Measurements from ENCODE around the gene GABRR1.

Gene GABRR1

DNA sequence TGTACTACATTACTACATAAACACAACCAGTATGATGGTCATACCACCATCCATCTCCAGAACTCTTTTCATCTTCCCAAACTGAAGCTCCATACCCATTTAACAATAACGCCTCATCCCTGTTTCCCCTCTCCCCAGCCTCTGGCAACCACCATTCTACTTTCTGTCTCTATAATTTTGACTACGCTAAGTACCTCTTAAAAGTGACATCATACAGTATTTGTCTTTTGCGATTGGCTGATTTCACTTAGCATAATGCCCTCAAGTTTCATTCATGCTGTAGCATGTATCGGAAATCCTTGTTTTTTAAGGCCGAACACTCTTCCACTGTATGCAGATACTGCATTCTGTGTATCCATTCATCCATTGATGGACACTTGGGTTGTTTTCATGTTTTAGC, 29.7 kb downstream of the GABRR1 start:
- H4K8ac ChIP-seq (ENCODE audit: low read depth, low read length) = no peak overlapping the region
- no peak overlapping the region for H3K18ac ChIP-seq (ENCODE audit: low read length)
- no peaks in the 10 kb centered on the region for H3K27me3 ChIP-seq (ENCODE audit: control insufficient read depth in 3 of 3, insufficient read depth in 3 of 3, low read depth in 1 of 3, low read length in 3 of 3)
- no peak overlapping the region for H2BK15ac ChIP-seq (ENCODE audit: low read length)
- no peak overlapping the region for H4K91ac ChIP-seq (ENCODE audit: low read depth, low read length, poor library complexity)
- no peak overlapping the region for H2BK5ac ChIP-seq (ENCODE audit: low read length)
- no peak overlapping the region for H3K14ac ChIP-seq (ENCODE audit: low read length)
- H3K36me3 ChIP-seq (replicated peaks in 1 of 2; ENCODE audit: control insufficient read depth in 2 of 2, insufficient read depth in 2 of 2, low read length in 2 of 2) = no peaks in the 10 kb centered on the region
- no peak overlapping the region for H3K9ac ChIP-seq (ENCODE audit: low read depth, low read length, poor library complexity)
- no peak overlapping the region for H3K27ac ChIP-seq (replicated peaks; ENCODE audit: low read length)
- H2AFZ ChIP-seq (ENCODE audit: low read length) = no peak overlapping the region
- H3K4ac ChIP-seq (ENCODE audit: low read length) = no peak overlapping the region
- H2AK5ac ChIP-seq (ENCODE audit: low read depth, low read length) = no peak overlapping the region
- H3K4me2 ChIP-seq (ENCODE audit: insufficient read depth, low read length, poor library complexity, severe bottlenecking) = no peak overlapping the region
- H3K4me1 ChIP-seq (ENCODE audit: control insufficient read depth in 2 of 2, insufficient read depth in 1 of 2, low read depth in 1 of 2, low read length in 2 of 2) = peaks cover 8 to 11% of the 10 kb centered on the region in 2 donors
- no CpG with 5 or more reads among the region's 5 CpGs for WGBS, 2 donors (ENCODE audit: extremely low coverage in 2 of 2, insufficient read length in 2 of 2, insufficient replicate concordance in 1 of 2)
- H3K23ac ChIP-seq (ENCODE audit: low read depth, low read length, poor library complexity) = no peak overlapping the region
- no peaks in the 10 kb centered on the region for H3K9me3 ChIP-seq (replicated peaks in 1 of 2; ENCODE audit: control insufficient read depth in 2 of 2, insufficient read depth in 1 of 2, low read depth in 1 of 2, low read length in 2 of 2)
- no peak overlapping the region for H3K4me3 ChIP-seq (ENCODE audit: low read length in 2 of 2)
- no peak overlapping the region for H2BK120ac ChIP-seq (ENCODE audit: low read depth, low read length)
- no peaks in the 10 kb centered on the region for H3K79me1 ChIP-seq (ENCODE audit: low read depth, low read length)
- H2BK12ac ChIP-seq (ENCODE audit: low read length) = no peak overlapping the region
- DNase-seq (ENCODE audit: low spot score) = no peak

DNA sequence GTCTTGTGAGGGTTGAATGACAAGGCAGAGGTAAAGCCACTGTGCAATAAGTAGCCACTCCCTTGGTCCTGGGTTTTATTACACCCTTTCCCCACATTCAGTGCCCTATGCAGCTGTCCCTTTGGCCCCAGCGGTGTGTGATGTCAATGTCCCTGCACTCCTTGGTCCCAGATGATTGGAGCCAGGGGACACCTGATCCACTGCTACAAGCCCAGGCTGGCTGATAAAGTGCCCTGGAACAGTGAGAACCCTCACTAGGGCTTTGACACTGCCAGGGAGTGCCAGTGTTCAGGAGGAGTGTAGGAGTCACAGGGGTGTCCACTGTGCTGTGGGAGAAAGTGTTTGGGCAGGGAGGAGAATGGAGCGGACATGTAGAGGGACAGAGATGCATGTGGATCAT, 30.4 kb downstream of the GABRR1 start:
- peaks cover 8 to 11% of the 10 kb centered on the region in 2 donors for H3K4me1 ChIP-seq (ENCODE audit: control insufficient read depth in 2 of 2, insufficient read depth in 1 of 2, low read depth in 1 of 2, low read length in 2 of 2)
- no peak overlapping the region for H2BK15ac ChIP-seq (ENCODE audit: low read length)
- no peak overlapping the region for H3K23ac ChIP-seq (ENCODE audit: low read depth, low read length, poor library complexity)
- H3K4me3 ChIP-seq (ENCODE audit: low read length in 2 of 2) = no peak overlapping the region
- H2BK5ac ChIP-seq (ENCODE audit: low read length) = no peak overlapping the region
- no peak overlapping the region for H3K27ac ChIP-seq (replicated peaks; ENCODE audit: low read length)
- H3K14ac ChIP-seq (ENCODE audit: low read length) = no peak overlapping the region
- H3K4ac ChIP-seq (ENCODE audit: low read length) = no peak overlapping the region
- no peak overlapping the region for H3K9ac ChIP-seq (ENCODE audit: low read depth, low read length, poor library complexity)
- H3K36me3 ChIP-seq (replicated peaks in 1 of 2; ENCODE audit: control insufficient read depth in 2 of 2, insufficient read depth in 2 of 2, low read length in 2 of 2) = no peaks in the 10 kb centered on the region
- no peak overlapping the region for H3K4me2 ChIP-seq (ENCODE audit: insufficient read depth, low read length, poor library complexity, severe bottlenecking)
- WGBS, 2 donors (ENCODE audit: extremely low coverage in 2 of 2, insufficient read length in 2 of 2, insufficient replicate concordance in 1 of 2) = no CpG with 5 or more reads among the region's 2 CpGs
- no peak overlapping the region for H2BK12ac ChIP-seq (ENCODE audit: low read length)
- peaks cover 0 to under 1% (median 0%) of the 10 kb centered on the region in 3 experiments for H3K27me3 ChIP-seq (ENCODE audit: control insufficient read depth in 3 of 3, insufficient read depth in 3 of 3, low read depth in 1 of 3, low read length in 3 of 3)
- no peak overlapping the region for H2AK5ac ChIP-seq (ENCODE audit: low read depth, low read length)
- H3K9me3 ChIP-seq (replicated peaks in 1 of 2; ENCODE audit: control insufficient read depth in 2 of 2, insufficient read depth in 1 of 2, low read depth in 1 of 2, low read length in 2 of 2) = no peaks in the 10 kb centered on the region
- H2BK120ac ChIP-seq (ENCODE audit: low read depth, low read length) = no peak overlapping the region
- H2AFZ ChIP-seq (ENCODE audit: low read length) = no peak overlapping the region
- no peaks in the 10 kb centered on the region for H3K79me1 ChIP-seq (ENCODE audit: low read depth, low read length)
- H3K18ac ChIP-seq (ENCODE audit: low read length) = peak overlapping the region; percentile 22
- no peak overlapping the region for H4K8ac ChIP-seq (ENCODE audit: low read depth, low read length)
- H4K91ac ChIP-seq (ENCODE audit: low read depth, low read length, poor library complexity) = no peak overlapping the region
- DNase-seq (ENCODE audit: low spot score) = no peak

GRCh38 chr6:89184344-89184743, 32.8 kb downstream of the GABRR1 start:
- H3K27me3 ChIP-seq (ENCODE audit: control insufficient read depth in 3 of 3, insufficient read depth in 3 of 3, low read depth in 1 of 3, low read length in 3 of 3) = peaks cover 0 to 7% (median 0%) of the 10 kb centered on the region in 3 experiments
- no peak overlapping the region for H2AK5ac ChIP-seq (ENCODE audit: low read depth, low read length)
- no peak overlapping the region for H2BK12ac ChIP-seq (ENCODE audit: low read length)
- H3K4me3 ChIP-seq (ENCODE audit: low read length in 2 of 2) = no peak overlapping the region
- no peak overlapping the region for H2BK15ac ChIP-seq (ENCODE audit: low read length)
- H2BK120ac ChIP-seq (ENCODE audit: low read depth, low read length) = no peak overlapping the region
- no peak overlapping the region for H3K23ac ChIP-seq (ENCODE audit: low read depth, low read length, poor library complexity)
- H3K18ac ChIP-seq (ENCODE audit: low read length) = no peak overlapping the region
- H2AFZ ChIP-seq (ENCODE audit: low read length) = no peak overlapping the region
- no peak for DNase-seq (ENCODE audit: low spot score)
- no peak overlapping the region for H4K91ac ChIP-seq (ENCODE audit: low read depth, low read length, poor library complexity)
- H3K79me1 ChIP-seq (ENCODE audit: low read depth, low read length) = no peaks in the 10 kb centered on the region
- H3K14ac ChIP-seq (ENCODE audit: low read length) = no peak overlapping the region
- no CpG with 5 or more reads among the region's 9 CpGs for WGBS, 2 donors (ENCODE audit: extremely low coverage in 2 of 2, insufficient read length in 2 of 2, insufficient replicate concordance in 1 of 2)
- H3K36me3 ChIP-seq (replicated peaks in 1 of 2; ENCODE audit: control insufficient read depth in 2 of 2, insufficient read depth in 2 of 2, low read length in 2 of 2) = no peaks in the 10 kb centered on the region
- no peak overlapping the region for H3K9ac ChIP-seq (ENCODE audit: low read depth, low read length, poor library complexity)
- no peak overlapping the region for H3K4ac ChIP-seq (ENCODE audit: low read length)
- no peaks in the 10 kb centered on the region for H3K9me3 ChIP-seq (replicated peaks in 1 of 2; ENCODE audit: control insufficient read depth in 2 of 2, insufficient read depth in 1 of 2, low read depth in 1 of 2, low read length in 2 of 2)
- H2BK5ac ChIP-seq (ENCODE audit: low read length) = no peak overlapping the region
- H4K8ac ChIP-seq (ENCODE audit: low read depth, low read length) = no peak overlapping the region
- H3K27ac ChIP-seq (replicated peaks; ENCODE audit: low read length) = no peak overlapping the region
- H3K4me2 ChIP-seq (ENCODE audit: insufficient read depth, low read length, poor library complexity, severe bottlenecking) = no peak overlapping the region
- H3K4me1 ChIP-seq (ENCODE audit: control insufficient read depth in 2 of 2, insufficient read depth in 1 of 2, low read depth in 1 of 2, low read length in 2 of 2) = peaks cover 2 to 8% of the 10 kb centered on the region in 2 donors

DNA sequence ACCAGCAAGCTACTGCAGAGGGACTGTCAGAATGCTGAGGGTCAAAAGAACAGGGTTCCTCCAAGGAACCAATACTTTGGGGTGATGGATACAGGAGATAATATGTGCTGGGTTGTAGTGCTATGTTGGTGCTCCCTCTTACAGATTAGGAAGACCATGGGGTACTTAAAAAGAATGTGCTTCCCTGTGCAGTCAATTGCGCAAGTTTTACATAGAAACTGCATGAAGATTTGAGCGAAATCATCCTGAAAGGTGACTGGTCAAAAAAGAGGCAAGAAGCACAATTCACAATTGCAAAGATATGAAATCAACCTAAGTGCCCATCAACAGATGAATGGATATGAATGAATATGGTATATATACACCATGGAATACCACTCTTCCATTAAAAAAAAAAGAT, 33.9 kb downstream of the GABRR1 start:
- no peak overlapping the region for H3K23ac ChIP-seq (ENCODE audit: low read depth, low read length, poor library complexity)
- H4K8ac ChIP-seq (ENCODE audit: low read depth, low read length) = no peak overlapping the region
- WGBS, 2 donors (ENCODE audit: extremely low coverage in 2 of 2, insufficient read length in 2 of 2, insufficient replicate concordance in 1 of 2) = no CpG with 5 or more reads among the region's 2 CpGs
- no peak overlapping the region for H3K4me3 ChIP-seq (ENCODE audit: low read length in 2 of 2)
- no peak overlapping the region for H2AFZ ChIP-seq (ENCODE audit: low read length)
- H3K36me3 ChIP-seq (replicated peaks in 1 of 2; ENCODE audit: control insufficient read depth in 2 of 2, insufficient read depth in 2 of 2, low read length in 2 of 2) = no peaks in the 10 kb centered on the region
- no peak overlapping the region for H3K18ac ChIP-seq (ENCODE audit: low read length)
- no peak overlapping the region for H2BK15ac ChIP-seq (ENCODE audit: low read length)
- H3K9ac ChIP-seq (ENCODE audit: low read depth, low read length, poor library complexity) = no peak overlapping the region
- H3K14ac ChIP-seq (ENCODE audit: low read length) = no peak overlapping the region
- no peak overlapping the region for H2BK5ac ChIP-seq (ENCODE audit: low read length)
- no peak for DNase-seq (ENCODE audit: low spot score)
- H2BK120ac ChIP-seq (ENCODE audit: low read depth, low read length) = no peak overlapping the region
- H3K4me2 ChIP-seq (ENCODE audit: insufficient read depth, low read length, poor library complexity, severe bottlenecking) = no peak overlapping the region
- H2BK12ac ChIP-seq (ENCODE audit: low read length) = no peak overlapping the region
- no peak overlapping the region for H3K4ac ChIP-seq (ENCODE audit: low read length)
- H3K9me3 ChIP-seq (replicated peaks in 1 of 2; ENCODE audit: control insufficient read depth in 2 of 2, insufficient read depth in 1 of 2, low read depth in 1 of 2, low read length in 2 of 2) = no peaks in the 10 kb centered on the region
- H3K27me3 ChIP-seq (ENCODE audit: control insufficient read depth in 3 of 3, insufficient read depth in 3 of 3, low read depth in 1 of 3, low read length in 3 of 3) = peaks cover 0 to 10% (median 0%) of the 10 kb centered on the region in 3 experiments
- no peaks in the 10 kb centered on the region for H3K79me1 ChIP-seq (ENCODE audit: low read depth, low read length)
- H4K91ac ChIP-seq (ENCODE audit: low read depth, low read length, poor library complexity) = no peak overlapping the region
- H3K4me1 ChIP-seq (ENCODE audit: control insufficient read depth in 2 of 2, insufficient read depth in 1 of 2, low read depth in 1 of 2, low read length in 2 of 2) = peaks cover 2 to 8% of the 10 kb centered on the region in 2 donors
- H3K27ac ChIP-seq (replicated peaks; ENCODE audit: low read length) = no peak overlapping the region
- H2AK5ac ChIP-seq (ENCODE audit: low read depth, low read length) = no peak overlapping the region

Measured in neuronal stem cell (in vitro differentiated cells).